ENCODE data around the gene IZUMO1. TPM values are rescaled to one million over a fixed set of nuclear protein-coding genes. Genes with fewer than 3 reads are reported as not detected.
A peak's percentile ranks its signal among the peaks of the same experiment; 100 is the strongest.
"Not testable (repeated sequence)": the region's sequence is repeated elsewhere in the genome, so short reads cannot be mapped to it uniquely, and the experiment has no call there.

IZUMO1 gene
- polyA plus RNA-seq, 4 donors = 0.31 to 0.45 TPM; not detected in 2

GRCh38 chr19:48768171-48768753 lies 21.6 kb upstream of the IZUMO1 start:
- FAIRE-seq; H3K9me3 ChIP-seq (ENCODE audit: control insufficient read depth in 2 of 2, insufficient read depth in 1 of 2, low read depth in 1 of 2, low read length in 1 of 2); H3K4me3 ChIP-seq (ENCODE audit: low read depth in 1 of 3, low read length in 3 of 3); H3K36me3 ChIP-seq (ENCODE audit: control insufficient read depth in 3 of 3, insufficient read depth in 2 of 3, low read depth in 1 of 3, low read length in 3 of 3); H3K4me1 ChIP-seq (ENCODE audit: control insufficient read depth in 3 of 3, insufficient read depth in 2 of 3, low read depth in 1 of 3, low read length in 2 of 3); H3K27me3 ChIP-seq (ENCODE audit: control insufficient read depth in 3 of 3, insufficient read depth in 3 of 3, low read length in 3 of 3); H3K27ac ChIP-seq (ENCODE audit: low read depth in 1 of 3, low read length in 2 of 3); DNase-seq: not testable (repeated sequence)
- WGBS, 3 donors = 43 to 49% (median 44%) methylated on average over 6 of the region's 6 CpGs

- H3K4me3 ChIP-seq (ENCODE audit: low read depth in 1 of 3, low read length in 3 of 3); H3K36me3 ChIP-seq (ENCODE audit: control insufficient read depth in 3 of 3, insufficient read depth in 2 of 3, low read depth in 1 of 3, low read length in 3 of 3); FAIRE-seq; H3K9me3 ChIP-seq (ENCODE audit: control insufficient read depth in 2 of 2, insufficient read depth in 1 of 2, low read depth in 1 of 2, low read length in 1 of 2); H3K27me3 ChIP-seq (ENCODE audit: control insufficient read depth in 3 of 3, insufficient read depth in 3 of 3, low read length in 3 of 3); H3K4me1 ChIP-seq (ENCODE audit: control insufficient read depth in 3 of 3, insufficient read depth in 2 of 3, low read depth in 1 of 3, low read length in 2 of 3); DNase-seq; H3K27ac ChIP-seq (ENCODE audit: low read depth in 1 of 3, low read length in 2 of 3): not testable (repeated sequence)
- 11 to 32% (median 30%) methylated on average over 4 to 5 of the region's 5 CpGs for WGBS, 3 donors
These were observed 19.1 kb upstream of the IZUMO1 start for GRCh38 chr19:48765816-48766215.

GRCh38 chr19:48760504-48761205 lies 13.9 kb upstream of the IZUMO1 start:
- FAIRE-seq (no peak), DNase-seq (no peak)
- Histone ChIP-seq H3K9me3 (ENCODE audit: control insufficient read depth in 2 of 2, insufficient read depth in 1 of 2, low read depth in 1 of 2, low read length in 1 of 2) (no peaks in the 10 kb centered on the region), H3K27ac (ENCODE audit: low read depth in 1 of 3, low read length in 2 of 3) (peak overlapping the region in 2 of 3 donors; percentile 2 to 18), H3K36me3 (ENCODE audit: control insufficient read depth in 3 of 3, insufficient read depth in 2 of 3, low read depth in 1 of 3, low read length in 3 of 3) (no peaks in the 10 kb centered on the region), H3K4me1 (ENCODE audit: control insufficient read depth in 3 of 3, insufficient read depth in 2 of 3, low read depth in 1 of 3, low read length in 2 of 3) (peaks cover 0 to 4% (median 0%) of the 10 kb centered on the region in 3 donors), H3K27me3 (ENCODE audit: control insufficient read depth in 3 of 3, insufficient read depth in 3 of 3, low read length in 3 of 3) (peaks cover 0 to 7% (median 0%) of the 10 kb centered on the region in 3 donors), H3K4me3 (ENCODE audit: low read depth in 1 of 3, low read length in 3 of 3) (no peak overlapping the region)
- 61 to 81% (median 67%) methylated on average over 16 of the region's 16 CpGs for WGBS, 3 donors

- FAIRE-seq (no peak), DNase-seq (no peak)
- peaks cover 0 to 27% (median 0%) of the 10 kb centered on the region in 3 donors for H3K27me3 ChIP-seq (ENCODE audit: control insufficient read depth in 3 of 3, insufficient read depth in 3 of 3, low read length in 3 of 3)
- no peak overlapping the region for H3K4me3 ChIP-seq (ENCODE audit: low read depth in 1 of 3, low read length in 3 of 3)
- no peaks in the 10 kb centered on the region for H3K36me3 ChIP-seq (ENCODE audit: control insufficient read depth in 3 of 3, insufficient read depth in 2 of 3, low read depth in 1 of 3, low read length in 3 of 3)
- WGBS, 3 donors = 80 to 87% (median 85%) methylated on average over 12 to 14 of the region's 14 CpGs
- peaks cover 0 to 20% (median 2%) of the 10 kb centered on the region in 3 donors for H3K4me1 ChIP-seq (ENCODE audit: control insufficient read depth in 3 of 3, insufficient read depth in 2 of 3, low read depth in 1 of 3, low read length in 2 of 3)
- H3K27ac ChIP-seq (ENCODE audit: low read depth in 1 of 3, low read length in 2 of 3) = no peak overlapping the region
- no peaks in the 10 kb centered on the region for H3K9me3 ChIP-seq (ENCODE audit: control insufficient read depth in 2 of 2, insufficient read depth in 1 of 2, low read depth in 1 of 2, low read length in 1 of 2)
These were observed 11.0 kb upstream of the IZUMO1 start for GRCh38 chr19:48757741-48758144.

GRCh38 chr19:48757089-48757675 lies 10.5 kb upstream of the IZUMO1 start:
- peaks cover 0 to 24% (median 2%) of the 10 kb centered on the region in 3 donors for H3K4me1 ChIP-seq (ENCODE audit: control insufficient read depth in 3 of 3, insufficient read depth in 2 of 3, low read depth in 1 of 3, low read length in 2 of 3)
- H3K9me3 ChIP-seq (ENCODE audit: control insufficient read depth in 2 of 2, insufficient read depth in 1 of 2, low read depth in 1 of 2, low read length in 1 of 2) = no peaks in the 10 kb centered on the region
- H3K36me3 ChIP-seq (ENCODE audit: control insufficient read depth in 3 of 3, insufficient read depth in 2 of 3, low read depth in 1 of 3, low read length in 3 of 3) = no peaks in the 10 kb centered on the region
- 86 to 93% (median 89%) methylated on average over 11 to 12 of the region's 12 CpGs for WGBS, 3 donors
- no peak overlapping the region for H3K27ac ChIP-seq (ENCODE audit: low read depth in 1 of 3, low read length in 2 of 3)
- FAIRE-seq (no peak), DNase-seq (no peak)
- H3K4me3 ChIP-seq (ENCODE audit: low read depth in 1 of 3, low read length in 3 of 3) = no peak overlapping the region
- peaks cover 0 to 26% (median 0%) of the 10 kb centered on the region in 3 donors for H3K27me3 ChIP-seq (ENCODE audit: control insufficient read depth in 3 of 3, insufficient read depth in 3 of 3, low read length in 3 of 3)

- no peak overlapping the region for H3K4me3 ChIP-seq (ENCODE audit: low read depth in 1 of 3, low read length in 3 of 3)
- no peaks in the 10 kb centered on the region for H3K9me3 ChIP-seq (ENCODE audit: control insufficient read depth in 2 of 2, insufficient read depth in 1 of 2, low read depth in 1 of 2, low read length in 1 of 2)
- H3K27me3 ChIP-seq (ENCODE audit: control insufficient read depth in 3 of 3, insufficient read depth in 3 of 3, low read length in 3 of 3) = peaks cover 0 to 31% (median 0%) of the 10 kb centered on the region in 3 donors
- WGBS, 3 donors = 84 to 91% (median 86%) methylated on average over 9 of the region's 9 CpGs
- H3K36me3 ChIP-seq (ENCODE audit: control insufficient read depth in 3 of 3, insufficient read depth in 2 of 3, low read depth in 1 of 3, low read length in 3 of 3) = no peaks in the 10 kb centered on the region
- FAIRE-seq (no peak), DNase-seq (no peak)
- H3K27ac ChIP-seq (ENCODE audit: low read depth in 1 of 3, low read length in 2 of 3) = no peak overlapping the region
- peaks cover 0 to 28% (median 2%) of the 10 kb centered on the region in 3 donors for H3K4me1 ChIP-seq (ENCODE audit: control insufficient read depth in 3 of 3, insufficient read depth in 2 of 3, low read depth in 1 of 3, low read length in 2 of 3)
These were observed 10.0 kb upstream of the IZUMO1 start for GRCh38 chr19:48756686-48757085.

GRCh38 chr19:48756212-48756611 lies 9.5 kb upstream of the IZUMO1 start:
- H3K27ac ChIP-seq (ENCODE audit: low read depth in 1 of 3, low read length in 2 of 3) = no peak overlapping the region
- FAIRE-seq = no peak
- peaks cover 0 to 34% (median 0%) of the 10 kb centered on the region in 3 donors for H3K27me3 ChIP-seq (ENCODE audit: control insufficient read depth in 3 of 3, insufficient read depth in 3 of 3, low read length in 3 of 3)
- peaks cover 0 to 28% (median 2%) of the 10 kb centered on the region in 3 donors for H3K4me1 ChIP-seq (ENCODE audit: control insufficient read depth in 3 of 3, insufficient read depth in 2 of 3, low read depth in 1 of 3, low read length in 2 of 3)
- H3K36me3 ChIP-seq (ENCODE audit: control insufficient read depth in 3 of 3, insufficient read depth in 2 of 3, low read depth in 1 of 3, low read length in 3 of 3) = peaks cover 0 to under 1% (median 0%) of the 10 kb centered on the region in 3 donors
- H3K4me3 ChIP-seq (ENCODE audit: low read depth in 1 of 3, low read length in 3 of 3) = no peak overlapping the region
- no peaks in the 10 kb centered on the region for H3K9me3 ChIP-seq (ENCODE audit: control insufficient read depth in 2 of 2, insufficient read depth in 1 of 2, low read depth in 1 of 2, low read length in 1 of 2)
- DNase-seq = no peak
- 91 to 92% (median 92%) methylated on average over 11 of the region's 11 CpGs for WGBS, 3 donors

- DNase-seq (no peak), FAIRE-seq (no peak)
- peaks cover 0 to 36% (median 0%) of the 10 kb centered on the region in 3 donors for H3K27me3 ChIP-seq (ENCODE audit: control insufficient read depth in 3 of 3, insufficient read depth in 3 of 3, low read length in 3 of 3)
- peaks cover 0 to 27% (median 2%) of the 10 kb centered on the region in 3 donors for H3K4me1 ChIP-seq (ENCODE audit: control insufficient read depth in 3 of 3, insufficient read depth in 2 of 3, low read depth in 1 of 3, low read length in 2 of 3)
- WGBS, 3 donors = 72 to 79% (median 75%) methylated on average over 5 of the region's 5 CpGs
- H3K4me3 ChIP-seq (ENCODE audit: low read depth in 1 of 3, low read length in 3 of 3) = no peak overlapping the region
- no peak overlapping the region for H3K27ac ChIP-seq (ENCODE audit: low read depth in 1 of 3, low read length in 2 of 3)
- no peaks in the 10 kb centered on the region for H3K9me3 ChIP-seq (ENCODE audit: control insufficient read depth in 2 of 2, insufficient read depth in 1 of 2, low read depth in 1 of 2, low read length in 1 of 2)
- peaks cover 0 to 4% (median 0%) of the 10 kb centered on the region in 3 donors for H3K36me3 ChIP-seq (ENCODE audit: control insufficient read depth in 3 of 3, insufficient read depth in 2 of 3, low read depth in 1 of 3, low read length in 3 of 3)
These were observed 9.1 kb upstream of the IZUMO1 start for GRCh38 chr19:48755787-48756186.

All from small intestine (tissue), 7 donors.